HG02852 (cell line): ENCODE data around the gene USH1C.

Source experiments
- ATAC-seq: cut with Tn5 transposase; IDR thresholded peaks from one replicate; pipeline ENCODE4 v1.9.1; 2021; ENCODE audit warnings: mild to moderate bottlenecking, moderate library complexity; ENCODE audit not compliant: unreplicated experiment

Gene USH1C

DNA sequence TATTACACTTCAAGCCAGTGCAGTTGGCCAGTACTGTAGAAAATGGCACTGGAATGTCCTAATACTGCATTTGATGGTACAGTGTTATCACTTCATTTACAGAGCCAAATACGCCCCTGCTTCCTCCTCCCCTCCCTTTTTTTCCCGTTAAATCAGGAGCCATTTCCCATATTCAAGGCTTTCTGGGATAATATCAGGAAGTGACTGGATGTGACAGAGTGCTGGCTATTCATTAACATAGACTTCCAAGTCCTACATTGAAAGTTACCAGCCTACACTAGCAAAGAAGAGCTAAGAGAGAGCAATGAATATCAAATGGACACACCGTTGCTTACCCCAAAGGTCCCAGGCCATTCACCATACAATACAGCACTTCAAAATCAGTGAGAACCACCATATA lies 35.4 kb downstream of the USH1C start:
- no peak for ATAC-seq

GRCh38 chr11:17508306-17508705 lies 35.9 kb downstream of the USH1C start:
- ATAC-seq = no peak

DNA sequence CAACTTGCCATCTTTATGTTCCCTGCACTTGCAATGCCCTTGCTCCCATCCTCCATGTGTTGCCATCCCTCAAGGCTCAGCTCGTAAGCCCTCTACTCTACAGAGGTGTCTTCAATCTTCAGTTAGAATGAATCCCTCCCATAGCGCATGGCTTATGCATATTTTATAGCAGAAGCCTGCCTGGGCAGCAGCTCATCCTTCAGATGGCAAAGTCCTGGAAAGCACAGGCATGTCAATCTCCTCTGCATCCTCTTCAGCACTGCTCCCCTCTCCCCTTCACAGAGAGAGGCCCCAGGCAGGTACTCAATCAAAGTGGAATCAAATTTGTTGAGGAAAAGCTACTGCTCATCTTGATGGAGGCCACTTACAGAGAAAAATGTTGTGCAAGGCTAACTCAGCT lies 36.4 kb downstream of the USH1C start:
- ATAC-seq = no peak

DNA sequence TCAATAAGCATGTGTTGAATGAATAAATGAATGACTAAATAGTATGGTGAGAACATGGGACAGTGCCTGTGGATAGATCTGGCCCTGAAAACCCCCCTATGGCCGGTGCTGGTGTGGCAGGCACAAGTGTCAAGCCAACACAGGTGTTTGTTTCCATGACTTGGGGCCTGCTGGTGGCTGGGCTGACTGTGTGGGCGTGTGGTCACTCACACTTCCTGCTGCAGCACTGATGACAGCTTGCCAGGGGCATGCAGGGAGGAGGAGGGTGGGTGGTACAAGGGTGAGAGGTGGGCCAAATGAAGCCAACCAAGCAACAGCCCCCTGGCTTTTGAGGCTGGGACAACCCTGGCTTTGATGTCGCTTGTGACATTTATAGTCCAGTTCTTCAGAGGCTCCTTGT lies 37.3 kb downstream of the USH1C start:
- ATAC-seq = no peak

- ATAC-seq = no peak
These were observed 37.9 kb downstream of the USH1C start for GRCh38 chr11:17506314-17506713.

DNA sequence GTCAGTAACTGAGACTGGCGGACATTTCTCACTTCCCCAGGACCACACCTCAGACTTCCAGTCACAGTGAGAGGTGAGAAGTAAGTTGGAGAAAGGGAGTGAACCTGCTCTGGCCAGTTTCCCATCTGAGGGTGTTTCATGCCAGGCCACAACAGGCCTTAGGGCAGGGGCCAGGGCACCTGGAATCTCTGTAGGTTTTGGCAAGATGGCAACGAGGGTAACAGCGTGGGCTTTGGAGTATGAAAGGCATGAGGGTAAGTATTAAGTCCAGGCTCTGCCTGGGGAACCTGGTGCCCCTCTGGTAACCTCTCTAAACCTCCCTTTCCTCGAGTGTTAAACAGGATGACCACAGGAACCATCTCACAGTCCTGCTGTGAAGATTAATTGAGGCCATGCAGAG lies 39.1 kb downstream of the USH1C start:
- ATAC-seq = no peak

GRCh38 chr11:17504330-17505107 lies 39.7 kb downstream of the USH1C start:
- ATAC-seq = peak; percentile 62

- no peak for ATAC-seq
These were observed 41.6 kb downstream of the USH1C start for GRCh38 chr11:17502630-17503029.

DNA sequence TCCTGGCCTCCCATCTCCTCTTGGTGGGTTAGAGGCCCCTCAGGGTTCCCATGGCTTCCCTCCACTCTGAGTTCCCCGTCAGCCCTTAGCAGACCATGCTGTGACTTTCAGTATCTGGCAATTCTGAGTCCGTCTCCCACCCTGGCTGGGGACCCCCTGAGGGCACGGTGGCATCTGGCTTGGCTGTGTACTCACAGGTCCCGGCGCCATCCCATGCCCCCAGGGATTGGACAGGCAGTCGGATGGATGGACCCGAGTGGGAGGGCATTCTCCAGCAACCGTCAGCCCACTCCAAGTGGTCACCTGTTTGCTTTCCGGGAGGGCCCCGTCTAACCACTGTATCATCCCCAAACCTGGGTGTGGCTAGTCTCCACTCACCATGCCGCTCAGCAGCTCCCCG lies 43.5 kb downstream of the USH1C start:
- ATAC-seq = no peak

DNA sequence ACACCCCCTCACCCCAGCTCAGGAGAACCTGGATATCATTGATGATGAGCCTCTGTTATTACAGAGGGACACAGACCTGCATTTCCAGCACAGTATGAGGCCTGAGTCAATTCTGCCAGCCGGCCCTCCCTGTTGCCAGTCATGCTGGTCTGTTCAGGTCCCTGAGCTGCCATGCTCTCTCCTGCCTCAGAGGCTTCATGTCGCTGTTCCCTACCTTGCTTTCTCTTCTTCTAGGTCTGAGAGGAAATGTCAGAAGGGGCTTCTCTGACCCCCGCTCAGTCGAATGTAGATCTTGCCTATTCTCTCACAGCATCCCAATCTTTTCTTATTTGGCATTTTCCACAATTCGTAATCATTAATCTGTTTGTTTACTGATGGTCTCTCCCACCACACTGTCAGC lies 45.7 kb downstream of the USH1C start:
- no peak for ATAC-seq

DNA sequence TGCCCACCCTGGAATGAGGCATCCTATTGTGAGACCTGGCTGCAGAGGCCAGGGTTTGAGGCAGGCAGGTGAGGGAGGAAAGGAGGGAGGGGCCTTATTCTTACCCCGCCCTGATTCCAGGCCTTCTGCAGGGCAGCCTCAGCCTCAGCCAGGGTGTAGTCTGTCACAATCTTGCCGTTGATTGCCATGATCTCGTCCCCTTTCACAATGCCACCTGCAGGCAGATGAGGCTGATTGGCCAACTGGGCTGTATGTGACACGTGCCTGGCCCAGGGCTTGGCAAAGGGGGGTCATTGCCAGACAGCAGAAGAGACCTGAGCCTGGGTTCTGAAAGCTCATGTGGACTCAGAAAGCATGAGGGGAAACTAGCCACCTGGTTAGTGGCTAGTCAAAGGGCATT lies 46.2 kb downstream of the USH1C start:
- peak; percentile 7 for ATAC-seq

DNA sequence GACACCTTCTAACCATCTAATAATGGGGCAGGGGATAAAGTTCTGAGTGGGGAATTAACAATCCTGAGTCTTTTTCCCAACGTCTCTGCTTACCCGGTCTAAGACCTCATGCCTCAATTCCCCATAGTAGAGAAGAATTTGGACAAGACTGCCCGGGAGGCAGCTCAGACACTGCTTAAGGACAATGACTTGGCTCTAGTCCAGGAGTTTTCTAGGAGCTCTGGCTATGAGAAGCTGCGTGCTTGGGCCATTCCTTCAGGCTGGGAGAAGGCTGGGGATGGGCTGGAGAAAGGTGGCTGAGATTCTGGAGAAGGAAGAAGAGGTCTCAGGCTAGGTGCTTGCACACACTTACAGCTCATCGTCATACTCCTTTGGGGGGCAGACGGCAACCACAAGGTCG lies 47.8 kb downstream of the USH1C start:
- ATAC-seq = no peak

GRCh38 chr11:17494019-17494418 lies 50.2 kb downstream of the USH1C start:
- ATAC-seq = no peak

- no peak for ATAC-seq
These were observed 53.3 kb downstream of the USH1C start for GRCh38 chr11:17490938-17491337.

DNA sequence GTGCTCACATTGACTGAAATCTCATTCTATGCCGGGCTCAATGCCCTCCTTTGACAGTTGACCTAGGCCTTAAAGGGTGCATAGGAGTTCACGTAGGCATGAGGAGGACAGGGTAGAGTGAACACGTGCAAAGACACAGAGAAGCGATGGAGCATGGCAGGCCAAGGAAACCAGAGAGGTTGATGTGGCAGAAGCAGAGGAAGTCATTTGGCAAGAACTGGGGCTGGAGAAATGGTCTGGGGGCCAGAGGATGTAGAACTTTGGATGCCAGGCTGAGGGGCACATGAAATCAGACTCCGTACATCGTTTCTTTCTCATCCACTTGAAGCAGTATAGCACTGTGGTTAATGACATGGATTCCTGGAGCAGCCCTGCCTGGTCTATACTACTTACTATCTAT lies 54.0 kb downstream of the USH1C start:
- ATAC-seq = no peak

DNA sequence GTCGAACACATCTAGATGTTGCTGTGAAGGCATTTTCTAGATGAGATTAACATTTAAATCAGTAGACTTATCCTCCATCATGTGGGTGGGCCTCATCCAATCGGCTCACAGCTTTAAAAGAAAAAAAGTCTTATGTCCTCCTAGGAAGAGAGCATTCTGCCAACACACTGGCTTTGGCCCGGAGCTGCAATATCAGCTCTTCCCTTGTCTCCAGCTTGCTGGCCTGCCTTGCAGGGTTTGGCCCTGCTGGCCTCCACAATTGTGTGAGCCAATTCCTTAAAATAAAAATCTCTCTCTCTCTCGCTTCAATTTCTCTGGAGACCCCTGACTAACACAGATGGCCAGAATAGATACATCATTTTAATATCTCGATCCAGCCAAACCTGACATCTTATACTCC lies 54.5 kb downstream of the USH1C start:
- ATAC-seq = no peak

GRCh38 chr11:17488563-17488962 lies 55.7 kb downstream of the USH1C start:
- no peak for ATAC-seq

DNA sequence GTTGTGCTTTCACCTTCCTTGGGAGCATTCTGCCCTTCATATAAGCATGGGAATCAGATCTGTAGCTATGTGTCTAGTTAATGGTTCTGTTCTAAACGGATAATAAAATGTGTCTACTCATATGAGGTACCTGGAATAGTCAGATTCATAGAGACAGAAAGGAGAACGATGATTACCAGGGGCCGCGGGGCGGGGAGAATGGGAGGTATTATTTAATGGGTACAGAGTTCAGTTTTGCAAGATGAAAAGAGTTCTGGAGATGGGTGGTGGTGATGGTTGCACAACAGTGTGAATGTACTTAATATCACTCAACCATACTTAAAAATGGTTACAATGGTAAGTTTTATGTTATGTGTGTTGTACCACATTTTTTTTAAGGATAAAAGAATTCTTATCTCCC lies 57.6 kb downstream of the USH1C start:
- no peak for ATAC-seq

- ATAC-seq = no peak
These were observed 60.7 kb downstream of the USH1C start for GRCh38 chr11:17483505-17483904.

DNA sequence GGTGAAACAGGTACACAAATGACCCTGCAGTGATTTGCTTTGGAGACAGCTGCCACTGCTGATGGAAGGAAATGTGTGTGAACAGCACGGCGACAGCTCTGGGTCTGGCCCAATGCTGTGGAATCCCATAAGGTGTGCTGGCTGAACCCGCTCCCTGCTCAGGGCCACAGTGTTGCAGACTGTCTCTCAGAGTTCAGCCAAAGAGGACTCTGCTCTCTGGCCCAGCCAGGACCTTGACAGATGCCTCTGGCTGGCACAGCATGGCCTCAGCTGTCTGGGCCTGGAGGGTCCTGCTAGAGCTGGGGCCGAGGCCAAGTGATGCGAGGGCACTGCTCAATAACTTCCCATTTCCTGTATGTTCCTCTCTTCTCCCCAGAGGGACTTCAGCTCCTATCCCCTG lies 62.3 kb downstream of the USH1C start:
- no peak for ATAC-seq

DNA sequence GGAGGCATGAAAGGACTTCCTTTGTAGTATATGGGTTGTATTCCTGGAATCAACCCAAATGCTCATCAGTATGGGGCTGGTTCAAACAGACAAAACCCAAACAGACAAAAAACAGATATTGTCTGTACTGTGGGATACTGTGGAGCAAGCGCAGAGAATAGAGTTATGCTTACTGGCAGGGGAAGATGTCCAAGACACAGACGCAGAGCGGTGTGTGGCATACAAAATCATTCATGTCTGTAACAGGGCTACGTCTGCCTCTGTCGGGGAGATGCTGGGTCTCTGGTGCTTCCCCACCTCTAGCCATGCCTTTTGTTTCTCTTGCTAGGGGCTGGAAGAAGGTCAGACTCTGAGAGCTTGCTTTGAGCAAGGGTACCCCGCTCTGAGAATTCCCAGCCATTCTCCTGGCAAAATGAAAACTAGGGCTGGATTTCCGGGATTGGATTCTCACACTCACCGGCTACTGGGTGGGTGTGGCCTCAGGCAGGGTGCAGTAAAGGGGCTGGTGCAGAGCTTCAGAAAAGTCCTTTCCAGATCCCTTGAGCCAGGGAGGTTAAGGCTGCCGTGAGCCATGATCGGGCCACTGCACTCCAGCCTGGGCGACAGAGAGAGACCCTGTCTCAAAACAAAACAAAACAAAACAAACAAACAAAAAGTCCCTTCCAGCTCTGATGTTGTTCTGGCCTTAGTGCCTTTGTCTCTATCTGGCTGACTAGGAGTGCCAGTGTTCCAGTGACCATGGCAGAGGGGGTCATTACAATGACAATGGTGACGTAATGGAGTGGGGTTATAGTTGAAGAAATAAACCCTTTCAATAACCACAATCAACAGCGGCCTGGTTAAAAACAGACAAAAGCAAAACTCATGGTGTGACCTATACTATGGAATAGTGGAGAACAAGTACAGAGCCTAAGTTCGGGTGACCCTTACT lies 64.7 kb downstream of the USH1C start:
- no peak for ATAC-seq

- ATAC-seq = no peak
These were observed 66.1 kb downstream of the USH1C start for GRCh38 chr11:17478070-17478469.
